Measurements from ENCODE around the gene ST6GALNAC4.

The ST6GALNAC4 gene

DNA sequence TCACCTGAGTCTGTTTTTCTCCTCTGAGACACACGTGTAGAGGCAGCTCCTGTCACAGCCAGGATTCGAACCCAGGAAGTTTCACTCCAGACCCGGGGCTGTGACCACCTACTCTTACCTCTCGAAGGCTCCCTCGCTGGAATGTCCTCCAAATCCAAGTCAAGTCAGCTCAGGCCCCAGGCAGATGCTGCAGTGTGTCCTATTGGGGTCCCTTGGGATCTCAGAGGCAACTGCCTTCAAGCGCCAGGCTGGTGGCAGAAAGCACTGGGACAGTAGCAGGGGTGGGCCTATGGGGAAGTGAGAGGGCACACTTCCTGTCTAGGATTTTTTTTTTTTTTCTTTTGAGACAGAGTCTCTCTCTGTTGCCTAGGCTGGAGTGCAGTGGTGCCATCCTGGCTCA lies 762 bp upstream of the ST6GALNAC4 start:
- Mint-ChIP-seq H3K9me3 (ENCODE audit: low read depth) (no peaks in the 10 kb centered on the region), H3K27ac (no peak overlapping the region), H3K27me3 (no peaks in the 10 kb centered on the region), H3K4me3 (peak overlapping the region; percentile 83), H3K4me1 (ENCODE audit: low read depth) (peaks cover 49% of the 10 kb centered on the region), H3K36me3 (no peaks in the 10 kb centered on the region)

DNA sequence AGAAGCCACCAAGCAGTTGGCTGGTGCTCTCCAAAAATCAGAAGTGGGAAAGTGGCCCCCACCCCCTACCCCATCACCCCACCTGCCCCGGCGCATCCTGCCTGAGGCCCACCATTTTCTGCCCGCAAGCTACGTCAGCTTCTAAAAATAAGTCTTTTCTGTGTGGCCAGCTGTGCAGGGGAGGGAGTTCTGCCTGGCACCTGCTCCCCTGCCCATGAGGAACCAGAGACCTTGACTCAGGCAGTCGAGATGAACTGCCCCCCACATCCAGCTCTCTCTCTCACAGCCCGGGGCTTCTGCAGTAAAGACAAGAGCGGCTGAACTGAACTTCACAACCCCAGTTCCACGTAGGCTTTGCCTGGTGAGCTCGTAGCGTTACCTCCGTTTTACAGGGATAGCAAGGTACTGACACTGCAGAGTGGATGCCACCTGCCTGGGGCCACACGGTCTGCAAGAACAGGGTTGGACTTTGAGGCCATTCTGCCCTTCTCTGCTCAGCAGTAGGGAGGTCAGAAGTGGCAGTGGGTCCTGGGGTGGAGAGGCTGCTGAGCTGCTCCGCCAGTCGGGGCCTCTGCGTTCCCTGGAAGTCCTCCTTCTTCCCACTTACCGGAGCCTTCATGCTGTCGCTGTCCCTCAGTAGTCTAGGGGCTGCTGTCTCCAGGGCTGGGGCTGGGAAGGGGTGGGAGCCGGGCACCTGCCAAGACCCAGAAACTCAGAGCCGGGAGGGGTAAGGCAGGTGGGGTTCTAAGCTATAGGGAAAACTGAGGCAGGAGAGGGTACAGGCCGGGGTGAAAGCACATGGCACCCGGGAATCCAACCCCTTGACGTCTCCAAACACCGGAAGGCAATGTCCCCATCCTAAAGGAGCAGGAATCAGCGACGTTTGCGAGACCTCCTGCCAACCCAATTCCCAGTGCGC lies 781 bp downstream of the ST6GALNAC4 start:
- no peaks in the 10 kb centered on the region for H3K36me3 Mint-ChIP-seq
- H3K4me1 Mint-ChIP-seq (ENCODE audit: low read depth), result peaks cover 52% of the 10 kb centered on the region

DNA sequence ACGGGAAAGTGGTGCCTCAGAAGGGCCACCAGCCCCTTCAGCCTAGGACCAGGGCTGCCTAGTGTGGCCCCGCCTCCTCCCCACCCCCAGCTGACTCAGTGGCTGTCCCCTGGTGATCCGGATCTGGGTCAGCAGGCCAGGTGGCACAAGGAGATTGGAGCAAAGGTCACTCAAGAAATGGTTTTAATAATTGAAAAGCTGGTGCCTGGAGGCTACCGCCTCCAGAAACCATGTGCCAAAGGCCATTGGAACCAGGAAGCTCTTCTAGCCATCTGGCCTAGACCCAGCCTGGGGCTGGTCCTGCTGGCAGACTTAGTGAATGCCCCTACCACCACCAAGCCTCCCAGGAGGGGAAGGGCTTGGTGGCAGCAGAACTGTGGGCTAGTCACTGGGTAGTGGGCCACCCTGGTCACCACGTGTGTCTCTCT lies 1.5 kb downstream of the ST6GALNAC4 start:
- no peaks in the 10 kb centered on the region for H3K36me3 Mint-ChIP-seq
- peak overlapping the region; percentile 91 for H3K4me3 Mint-ChIP-seq
- H3K9me3 Mint-ChIP-seq (ENCODE audit: low read depth), result no peaks in the 10 kb centered on the region
- H3K4me1 Mint-ChIP-seq (ENCODE audit: low read depth), result peaks cover 57% of the 10 kb centered on the region
- no peaks in the 10 kb centered on the region for H3K27me3 Mint-ChIP-seq
- H3K27ac Mint-ChIP-seq, result peak overlapping the region; percentile 89

More for the DNA sequence above, 781 bp downstream of the ST6GALNAC4 start:
- peak overlapping the region; percentile 91 for H3K4me3 Mint-ChIP-seq
- no peaks in the 10 kb centered on the region for H3K27me3 Mint-ChIP-seq
- H3K9me3 Mint-ChIP-seq (ENCODE audit: low read depth), result no peaks in the 10 kb centered on the region
- peak overlapping the region; percentile 89 for H3K27ac Mint-ChIP-seq

DNA sequence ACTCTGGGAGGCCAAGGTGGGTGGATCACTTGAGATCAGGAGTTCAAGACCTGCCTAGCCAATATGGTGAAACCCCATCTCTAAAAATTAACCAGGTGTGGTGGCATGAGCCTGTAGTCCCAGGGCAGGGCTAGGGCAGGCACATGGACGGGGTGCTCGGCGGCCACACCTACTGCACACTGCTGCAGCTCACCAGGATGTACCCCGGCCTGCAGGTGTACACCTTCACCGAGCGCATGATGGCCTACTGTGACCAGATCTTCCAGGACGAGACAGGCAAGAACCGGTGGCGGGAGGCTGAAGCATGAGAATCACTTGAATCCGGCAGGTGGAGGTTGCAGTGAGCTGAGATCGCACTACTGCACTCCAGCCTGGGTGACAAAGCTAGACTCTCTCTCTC lies 3.2 kb downstream of the ST6GALNAC4 start:
- H3K9me3 Mint-ChIP-seq (ENCODE audit: low read depth), result no peaks in the 10 kb centered on the region
- no peak overlapping the region for H3K4me3 Mint-ChIP-seq
- no peaks in the 10 kb centered on the region for H3K36me3 Mint-ChIP-seq
- H3K4me1 Mint-ChIP-seq (ENCODE audit: low read depth), result peaks cover 48% of the 10 kb centered on the region
- no peaks in the 10 kb centered on the region for H3K27me3 Mint-ChIP-seq
- H3K27ac Mint-ChIP-seq, result no peak overlapping the region

DNA sequence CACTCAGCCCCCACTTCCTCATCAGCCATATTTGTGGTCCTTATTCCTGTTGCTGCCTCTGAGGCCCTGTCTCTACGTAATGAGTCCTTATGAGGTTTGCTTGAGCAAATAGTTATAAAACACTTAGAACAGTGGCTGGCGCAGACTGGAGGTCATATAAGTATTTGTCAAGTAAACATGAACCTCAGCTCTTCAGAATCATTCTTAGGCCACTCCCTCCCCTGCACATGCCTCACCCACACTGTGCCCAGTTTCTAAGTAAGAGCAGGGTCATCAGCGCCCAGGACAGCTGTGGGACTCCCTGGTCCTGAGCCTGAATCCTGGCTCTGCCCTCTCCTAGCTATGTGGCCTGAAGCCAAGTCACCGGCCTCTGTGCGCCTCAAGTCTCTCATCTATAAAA lies 4.0 kb downstream of the ST6GALNAC4 start:
- Mint-ChIP-seq H3K27ac (no peak overlapping the region), H3K36me3 (no peaks in the 10 kb centered on the region), H3K4me1 (ENCODE audit: low read depth) (peaks cover 40% of the 10 kb centered on the region), H3K9me3 (ENCODE audit: low read depth) (no peaks in the 10 kb centered on the region), H3K27me3 (no peaks in the 10 kb centered on the region), H3K4me3 (no peak overlapping the region)

DNA sequence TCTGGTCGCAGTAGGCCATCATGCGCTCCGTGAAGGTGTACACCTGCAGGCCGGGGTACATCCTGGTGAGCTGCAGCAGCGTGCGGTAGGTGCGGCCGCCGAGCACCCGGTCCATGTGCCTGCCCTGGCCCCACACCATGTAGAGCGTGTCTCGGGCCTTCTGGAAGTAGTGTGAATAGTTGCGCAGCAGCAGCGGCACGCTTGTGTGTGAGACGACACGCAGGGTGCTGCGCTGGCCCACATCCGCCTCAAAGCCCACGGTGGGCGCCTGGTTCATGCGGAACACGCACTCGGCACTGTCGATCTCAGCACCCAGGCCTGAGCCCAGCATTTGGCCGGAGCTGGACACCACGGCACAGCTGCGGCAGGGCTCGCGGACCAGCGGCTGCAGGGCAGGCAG lies 4.5 kb downstream of the ST6GALNAC4 start:
- no peaks in the 10 kb centered on the region for H3K27me3 Mint-ChIP-seq
- no peak overlapping the region for H3K4me3 Mint-ChIP-seq
- H3K36me3 Mint-ChIP-seq, result no peaks in the 10 kb centered on the region
- H3K9me3 Mint-ChIP-seq (ENCODE audit: low read depth), result no peaks in the 10 kb centered on the region
- peak overlapping the region; percentile 46 for H3K27ac Mint-ChIP-seq
- peaks cover 34% of the 10 kb centered on the region for H3K4me1 Mint-ChIP-seq (ENCODE audit: low read depth)

DNA sequence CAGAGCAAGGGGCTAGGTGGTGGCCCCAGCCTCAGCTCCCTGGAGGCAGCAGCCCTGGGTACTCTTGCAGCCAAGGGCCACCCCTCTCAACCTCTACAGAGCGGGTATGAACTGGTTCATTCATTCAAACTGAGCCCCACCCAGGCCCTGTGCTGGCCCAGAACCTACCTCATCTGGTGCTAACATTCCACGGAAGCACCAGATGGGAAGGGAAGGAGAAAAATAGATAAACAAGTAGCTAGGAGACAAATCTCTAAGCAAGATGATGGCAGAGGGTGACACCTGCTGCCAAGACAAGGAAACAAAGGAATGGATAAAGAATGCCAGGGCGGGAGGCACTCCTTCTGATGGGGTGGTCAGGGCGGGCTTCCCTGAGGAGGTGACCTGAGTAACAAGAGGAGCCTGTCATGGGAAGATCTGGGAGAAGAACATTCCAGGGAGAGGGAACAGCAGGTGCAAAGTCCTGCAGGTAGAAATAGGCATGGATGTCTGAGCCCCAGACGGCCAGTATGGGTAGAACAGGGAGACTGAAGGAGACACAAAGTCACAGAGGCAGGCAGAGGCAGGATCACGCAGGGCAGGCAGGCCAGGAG lies 6.1 kb downstream of the ST6GALNAC4 start:
- Mint-ChIP-seq H3K4me1 (ENCODE audit: low read depth) (peaks cover 41% of the 10 kb centered on the region), H3K9me3 (ENCODE audit: low read depth) (no peaks in the 10 kb centered on the region), H3K27ac (peak overlapping the region; percentile 79), H3K27me3 (no peaks in the 10 kb centered on the region), H3K36me3 (no peaks in the 10 kb centered on the region), H3K4me3 (no peak overlapping the region)

DNA sequence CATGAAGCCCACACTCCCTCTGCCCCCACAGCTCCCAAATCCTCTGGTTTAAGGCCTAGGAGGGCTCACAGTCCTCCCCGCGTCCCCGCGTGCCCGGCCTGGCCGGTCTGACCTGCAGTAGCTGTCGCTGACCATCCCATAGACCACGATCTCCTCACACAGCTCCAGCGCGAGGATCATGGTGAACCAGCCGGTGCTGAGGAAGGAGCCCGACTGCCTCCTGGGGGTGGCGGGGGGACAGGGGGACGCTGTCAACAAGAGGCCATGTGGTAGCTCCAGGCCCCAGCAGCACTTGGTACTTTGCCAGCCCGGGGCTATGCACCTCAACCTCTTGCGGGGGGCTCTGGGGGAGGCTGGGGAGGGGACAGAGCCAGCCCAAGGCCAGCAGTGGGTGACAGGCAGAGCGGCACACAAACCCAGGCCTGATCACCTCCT lies 7.0 kb downstream of the ST6GALNAC4 start:
- Mint-ChIP-seq H3K4me1 (ENCODE audit: low read depth) (peaks cover 43% of the 10 kb centered on the region), H3K9me3 (ENCODE audit: low read depth) (no peaks in the 10 kb centered on the region), H3K27me3 (no peaks in the 10 kb centered on the region), H3K4me3 (no peak overlapping the region), H3K27ac (peak overlapping the region; percentile 34), H3K36me3 (no peaks in the 10 kb centered on the region)

DNA sequence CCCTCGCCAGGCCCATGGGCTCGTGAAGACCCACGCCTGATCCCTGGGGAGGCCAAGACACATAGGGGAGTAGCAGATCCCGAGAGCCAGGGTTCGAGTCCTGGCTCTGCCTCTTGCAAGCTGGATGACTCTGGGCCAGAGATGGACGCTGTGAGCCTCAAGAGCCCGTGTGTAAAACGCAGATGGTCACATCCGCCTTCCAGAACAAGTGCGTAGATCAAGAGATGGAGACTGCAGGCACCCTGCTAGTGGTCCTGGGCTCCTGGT lies 8.2 kb downstream of the ST6GALNAC4 start:
- H3K27ac Mint-ChIP-seq, result no peak overlapping the region

DNA sequence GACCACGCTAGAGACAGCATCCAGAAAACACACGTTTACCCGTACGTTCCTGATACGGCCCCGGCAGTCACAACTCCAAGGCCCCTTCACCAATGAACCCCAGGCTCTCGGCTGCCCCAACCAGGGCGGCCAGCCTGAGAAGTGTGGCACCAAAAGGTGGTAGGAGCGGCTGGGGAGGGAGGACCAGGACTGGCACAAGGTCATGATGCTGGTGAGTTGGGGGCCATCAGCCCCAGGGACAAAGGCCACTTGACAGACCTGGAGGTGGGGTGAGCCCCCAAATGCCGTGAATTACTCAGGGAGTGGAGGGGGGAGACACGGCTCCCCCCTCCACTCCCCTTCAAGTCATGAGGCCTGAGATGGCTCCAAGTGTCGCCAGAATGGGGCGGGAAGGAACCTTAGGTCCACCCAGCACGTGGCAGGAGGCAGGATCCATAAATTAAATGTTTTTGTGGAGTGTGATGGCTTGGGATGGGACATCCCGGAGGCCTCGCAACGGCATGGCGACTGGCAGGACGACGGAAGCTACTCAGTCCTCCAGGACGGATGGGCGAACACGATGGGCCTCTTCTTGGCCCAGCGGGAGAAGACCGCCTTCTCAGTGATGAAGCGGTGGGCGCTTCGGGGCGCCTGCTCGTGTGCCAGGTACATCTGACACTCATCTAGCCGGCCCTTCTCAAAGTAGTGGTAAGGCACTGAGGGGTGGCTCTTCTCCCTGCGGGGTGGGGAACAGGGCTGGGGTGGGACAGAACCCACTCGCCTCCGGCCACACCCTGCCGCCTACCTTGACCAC lies 8.8 kb downstream of the ST6GALNAC4 start:
- H3K9me3 Mint-ChIP-seq (ENCODE audit: low read depth), result no peaks in the 10 kb centered on the region
- no peak overlapping the region for H3K4me3 Mint-ChIP-seq
- H3K27ac Mint-ChIP-seq, result peak overlapping the region; percentile 35
- H3K4me1 Mint-ChIP-seq (ENCODE audit: low read depth), result peaks cover 55% of the 10 kb centered on the region
- H3K27me3 Mint-ChIP-seq, result no peaks in the 10 kb centered on the region
- no peaks in the 10 kb centered on the region for H3K36me3 Mint-ChIP-seq

More for the DNA sequence above, 8.2 kb downstream of the ST6GALNAC4 start:
- Mint-ChIP-seq H3K9me3 (ENCODE audit: low read depth) (no peaks in the 10 kb centered on the region), H3K27me3 (no peaks in the 10 kb centered on the region), H3K36me3 (no peaks in the 10 kb centered on the region), H3K4me3 (no peak overlapping the region), H3K4me1 (ENCODE audit: low read depth) (peaks cover 51% of the 10 kb centered on the region)

DNA sequence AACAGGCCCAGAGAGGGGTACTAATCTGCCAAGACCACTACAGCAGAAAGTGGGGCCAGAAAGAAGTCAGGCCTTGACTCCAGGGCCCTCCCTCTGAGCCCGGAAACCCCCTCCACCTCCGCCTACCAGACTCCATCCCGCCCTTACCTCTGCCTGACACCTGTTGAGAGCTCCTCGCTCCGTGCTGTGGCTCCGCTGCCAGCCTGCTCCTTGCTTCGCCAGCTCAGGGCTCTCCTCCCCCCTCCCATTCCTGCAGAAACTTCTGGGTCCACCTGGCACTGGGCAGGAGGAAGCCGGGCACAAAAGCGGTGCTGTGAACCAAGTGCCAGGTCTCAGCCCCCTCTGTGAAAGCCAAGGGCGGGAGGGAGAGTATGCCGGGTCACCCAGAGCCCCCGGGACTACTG lies 11.1 kb downstream of the ST6GALNAC4 start:
- Mint-ChIP-seq H3K27ac (peak overlapping the region; percentile 100), H3K4me1 (ENCODE audit: low read depth) (peaks cover 50% of the 10 kb centered on the region), H3K36me3 (no peaks in the 10 kb centered on the region), H3K9me3 (ENCODE audit: low read depth) (no peaks in the 10 kb centered on the region), H3K4me3 (peak overlapping the region; percentile 91), H3K27me3 (no peaks in the 10 kb centered on the region)

DNA sequence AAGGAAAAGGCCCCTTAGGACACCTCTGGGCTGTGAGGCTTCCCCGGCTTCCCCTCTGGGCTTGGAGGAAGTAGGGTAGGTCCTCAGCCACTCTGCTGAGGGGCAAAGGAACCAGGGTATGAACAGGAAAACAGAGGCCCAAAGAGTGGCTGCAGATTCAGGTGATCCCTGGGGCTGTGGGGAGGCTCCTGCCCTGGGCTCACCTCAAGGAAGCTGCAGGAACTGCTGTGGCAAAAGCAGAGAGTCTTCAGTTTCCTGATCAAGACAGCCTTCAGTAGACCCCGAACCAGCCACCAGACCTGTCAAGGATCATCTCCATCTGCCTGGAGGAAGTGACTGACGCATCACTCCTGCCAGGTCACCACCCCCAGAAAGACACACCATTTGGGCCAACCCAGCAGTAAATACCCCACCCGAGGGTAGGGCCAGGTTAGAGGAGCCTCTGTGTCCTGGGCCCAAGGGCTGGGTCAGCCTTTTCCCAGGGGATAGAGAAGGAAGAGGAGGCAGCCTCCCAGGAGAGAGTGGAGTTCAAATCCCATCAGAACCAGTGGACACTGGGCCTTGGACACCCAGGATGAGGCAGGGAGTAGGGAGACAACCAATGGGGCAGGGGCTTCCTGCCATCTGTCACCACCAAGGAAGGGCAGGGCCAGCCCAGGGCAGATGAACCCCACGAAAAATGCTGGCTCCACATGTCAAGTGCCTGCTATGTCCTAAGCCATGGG lies 11.7 kb downstream of the ST6GALNAC4 start:
- no peaks in the 10 kb centered on the region for H3K9me3 Mint-ChIP-seq (ENCODE audit: low read depth)
- H3K4me1 Mint-ChIP-seq (ENCODE audit: low read depth), result peaks cover 48% of the 10 kb centered on the region
- no peaks in the 10 kb centered on the region for H3K27me3 Mint-ChIP-seq
- no peaks in the 10 kb centered on the region for H3K36me3 Mint-ChIP-seq
- peak overlapping the region; percentile 91 for H3K4me3 Mint-ChIP-seq
- peak overlapping the region; percentile 100 for H3K27ac Mint-ChIP-seq

DNA sequence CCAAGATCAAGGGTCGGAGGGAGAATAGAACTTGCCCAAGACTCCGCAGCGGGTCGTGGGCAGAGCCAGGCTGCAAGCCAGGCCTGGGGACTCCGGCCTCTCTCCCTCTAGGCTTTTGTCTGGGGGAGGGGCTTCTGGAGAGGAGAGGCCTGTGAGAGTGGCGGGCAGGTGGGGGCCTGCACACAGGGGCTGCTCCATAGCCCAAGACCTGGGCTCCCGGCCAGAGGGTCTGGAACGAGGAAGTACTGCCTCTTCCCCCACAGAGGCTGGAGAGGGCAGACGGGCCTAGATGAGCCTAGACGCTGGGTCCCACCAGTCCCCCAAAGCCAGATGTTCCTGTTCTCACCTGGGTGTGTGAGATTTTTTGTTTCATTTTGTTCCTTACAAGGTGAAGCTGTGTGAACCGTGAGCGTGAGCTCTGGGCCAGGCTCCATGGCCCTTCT lies 12.3 kb downstream of the ST6GALNAC4 start:
- Mint-ChIP-seq H3K36me3 (no peaks in the 10 kb centered on the region), H3K9me3 (ENCODE audit: low read depth) (no peaks in the 10 kb centered on the region), H3K27ac (peak overlapping the region; percentile 100), H3K4me3 (peak overlapping the region; percentile 91), H3K4me1 (ENCODE audit: low read depth) (peaks cover 54% of the 10 kb centered on the region), H3K27me3 (no peaks in the 10 kb centered on the region)

DNA sequence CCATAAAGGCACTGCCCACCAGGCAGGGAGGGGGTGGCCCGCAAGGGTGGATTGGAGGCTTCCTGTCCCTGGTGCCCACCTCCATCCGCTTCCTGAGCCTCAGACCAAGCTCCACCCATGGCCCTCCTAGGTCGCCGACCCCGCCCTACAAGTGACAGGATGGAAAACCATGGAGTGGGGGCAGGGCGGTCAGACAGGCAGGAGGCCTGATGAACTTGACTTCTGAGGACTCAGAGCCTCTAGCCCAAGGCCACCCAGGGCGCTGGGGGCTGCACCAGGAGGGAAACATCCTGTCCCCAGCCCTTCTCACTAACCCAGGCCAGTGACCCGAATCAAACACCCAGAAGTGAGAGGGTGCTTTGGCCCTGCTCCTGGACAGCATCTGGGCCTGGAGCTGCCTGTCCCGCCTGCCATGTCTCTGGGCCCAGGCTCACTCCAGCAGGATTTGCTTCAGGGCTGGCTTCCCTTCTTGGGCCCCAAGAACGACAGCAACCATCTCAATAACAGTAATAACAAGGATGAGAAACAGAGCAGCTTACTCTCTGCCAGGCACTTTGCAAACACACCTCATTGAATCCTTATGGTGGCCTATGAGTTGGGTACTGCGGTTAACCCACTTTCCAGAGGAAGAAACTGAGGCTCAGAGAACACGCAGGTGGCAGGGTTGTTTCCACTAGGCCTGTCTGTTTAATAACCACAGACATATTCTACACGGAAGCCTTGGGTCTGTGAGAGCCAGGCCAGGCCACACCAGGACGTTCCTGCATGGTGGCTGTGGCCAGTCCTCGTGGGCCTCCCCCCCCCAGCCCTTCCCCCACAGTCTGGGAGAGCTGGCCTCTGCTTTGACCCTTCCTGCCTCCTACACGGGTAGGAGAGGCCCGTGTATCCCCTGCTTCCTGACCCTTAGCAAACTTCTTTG lies 13.0 kb downstream of the ST6GALNAC4 start:
- H3K4me3 Mint-ChIP-seq, result peak overlapping the region; percentile 91
- peak overlapping the region; percentile 100 for H3K27ac Mint-ChIP-seq
- peaks cover 54% of the 10 kb centered on the region for H3K4me1 Mint-ChIP-seq (ENCODE audit: low read depth)
- no peaks in the 10 kb centered on the region for H3K36me3 Mint-ChIP-seq
- H3K27me3 Mint-ChIP-seq, result no peaks in the 10 kb centered on the region
- H3K9me3 Mint-ChIP-seq (ENCODE audit: low read depth), result no peaks in the 10 kb centered on the region
